HCT116 (cell line): ENCODE measurements around the gene PRKAG3. TPM values are rescaled to one million over a fixed set of nuclear protein-coding genes. Genes with fewer than 3 reads are reported as not detected.

Experiments used
- ATAC-seq: fragments of 200-7000 bp; cut with Tn5 transposase; 2 replicates; pipeline ENCODE4 v1.9.1; 2020; ENCODE audit warnings: mild to moderate bottlenecking, moderate library complexity
- BruUV-seq: library from RNA; stranded (reverse); fragments of 400-500 nt; replicated peaks from 2 replicates; lab custom pipeline; 2021; lab: Mats Ljungman, UMichigan
- CTCF ChIA-PET: fragments of 300-600 bp; sonication (Branson Sonifier 250); formaldehyde crosslinking; loops from one replicate; lab custom pipeline; 2021; ENCODE audit warnings: antibody characterized with exemption; lab: Charles Lee
- POLR2A ChIA-PET: fragments of 300-600, 350-600 bp; sonication (Branson Sonifier 250); formaldehyde crosslinking; loops from one replicate; lab custom pipeline; 2021; ENCODE audit warnings: antibody characterized with exemption; lab: Charles Lee
- RAD21 ChIA-PET, 2 experiments: fragments of 300-600 bp; sonication (Branson Sonifier 250); formaldehyde crosslinking; loops; one replicate each; lab custom pipeline; 2023; ENCODE audit warnings: low total read pairs in 2 of 2; ENCODE audit not compliant: uncharacterized antibody in 2 of 2, unreplicated experiment in 2 of 2, low non-redundant PET in 1 of 2; lab: Charles Lee
- DNase-seq: peaks from one replicate; pipeline ENCODE4 v3.0.0-alpha.2; 2010; ENCODE audit warnings: low read depth, low spot score
- H2AFZ ChIP-seq: fragments of 200-600 bp; shearing (Covaris generic), sonication (generic); 2 replicates; pipeline ENCODE4 v1.6.1; 2017; ENCODE audit warnings: low read depth, mixed run types, mixed read lengths, antibody characterized with exemption, low read length; ENCODE audit not compliant: poor library complexity, severe bottlenecking
- H3K27ac ChIP-seq: 2 replicates; pipeline ENCODE4 v1.5.1; 2012; ENCODE audit warnings: low read depth, low read length
- H3K27me3 ChIP-seq: fragments of 200-600 bp; sonication (generic); 2 replicates; pipeline ENCODE4 v1.6.1; 2016; ENCODE audit warnings: mixed run types, low read length, mixed read lengths; ENCODE audit not compliant: insufficient read depth
- H3K36me3 ChIP-seq, 2 experiments: fragments of 200-500 bp in 1 of 2; fragments of 200-600 bp in 1 of 2; sonication (Bioruptor generic) in 1 of 2; sonication (generic) in 1 of 2; 2 replicates each; pipeline versions ENCODE4 v1.5.1 to v1.6.1; 2014 to 2016; ENCODE audit warnings: low read length in 2 of 2, inconsistent platforms in 1 of 2, mixed read lengths in 1 of 2, mixed run types in 1 of 2; ENCODE audit not compliant: insufficient read depth in 2 of 2, control insufficient read depth in 1 of 2
- H3K4me1 ChIP-seq, 2 experiments: fragments of 200-600 bp in 1 of 2; sonication (generic) in 1 of 2; 2 replicates each; pipeline versions ENCODE4 v1.5.1 to v1.6.1; 2012 to 2017; ENCODE audit warnings: low read length in 2 of 2, inconsistent platforms in 1 of 2, mild to moderate bottlenecking in 1 of 2, mixed read lengths in 1 of 2, mixed run types in 1 of 2, moderate library complexity in 1 of 2; ENCODE audit not compliant: insufficient read depth in 2 of 2, control insufficient read depth in 1 of 2
- H3K4me2 ChIP-seq: fragments of 200-600 bp; sonication (generic); 2 replicates; pipeline ENCODE4 v1.6.1; 2017; ENCODE audit warnings: mixed run types, low read length, mixed read lengths
- H3K4me3 ChIP-seq, 2 experiments: fragments of 200-600 bp in 1 of 2; sonication (generic) in 1 of 2; replicated peaks in 1 of 2; 2 replicates each; pipeline ENCODE4 v1.5.1; 2011 to 2016; ENCODE audit warnings: low read length in 2 of 2, control low read depth in 1 of 2, low read depth in 1 of 2, mild to moderate bottlenecking in 1 of 2, mixed read lengths in 1 of 2, mixed run types in 1 of 2
- H3K79me2 ChIP-seq: fragments of 200-600 bp; sonication (generic); 2 replicates; pipeline ENCODE4 v1.6.1; 2017; ENCODE audit warnings: mild to moderate bottlenecking, mixed run types, low read length, moderate library complexity, mixed read lengths; ENCODE audit not compliant: insufficient read depth
- H3K9ac ChIP-seq: fragments of 200-600 bp; sonication (generic); 2 replicates; pipeline ENCODE4 v1.6.1; 2016; ENCODE audit warnings: low read length, mixed read lengths
- H3K9me2 ChIP-seq: fragments of 200-600 bp; sonication (generic), shearing (Covaris generic); 2 replicates; pipeline ENCODE4 v1.6.1; 2017; ENCODE audit warnings: mixed run types, mild to moderate bottlenecking, moderate library complexity; ENCODE audit not compliant: insufficient read depth
- H3K9me3 ChIP-seq, 2 experiments: fragments of 200-500 bp in 1 of 2; fragments of 200-600 bp in 1 of 2; sonication (Bioruptor generic) in 1 of 2; sonication (generic) in 1 of 2; 2 replicates each; pipeline ENCODE4 v1.6.1; 2014 to 2017; ENCODE audit warnings: low read length in 2 of 2, mixed read lengths in 2 of 2, inconsistent platforms in 1 of 2, low read depth in 1 of 2, mild to moderate bottlenecking in 1 of 2, mixed run types in 1 of 2, moderate library complexity in 1 of 2; ENCODE audit not compliant: control insufficient read depth in 1 of 2, insufficient read depth in 1 of 2
- H4K20me1 ChIP-seq: fragments of 200-600 bp; sonication (generic), shearing (Covaris generic); 2 replicates; pipeline ENCODE4 v1.6.1; 2017; ENCODE audit warnings: mixed run types, mild to moderate bottlenecking, moderate library complexity; ENCODE audit not compliant: insufficient read depth
- CBX3 ChIP-seq: IDR thresholded peaks from 2 replicates; pipeline ENCODE4 v1.6.1; 2012; ENCODE audit warnings: low read depth
- CEBPB ChIP-seq: IDR thresholded peaks from 2 replicates; pipeline ENCODE4 v1.6.1; 2012; ENCODE audit warnings: low read depth
- EGR1 ChIP-seq: IDR thresholded peaks from 2 replicates; pipeline ENCODE4 v1.6.1; 2012; ENCODE audit warnings: low read depth
- ELF1 ChIP-seq: IDR thresholded peaks from 2 replicates; pipeline ENCODE4 v1.6.1; 2012; ENCODE audit warnings: low read depth, borderline replicate concordance
- EZH2phosphoT487 ChIP-seq: fragments of 200-600 bp; IDR thresholded peaks from 2 replicates; pipeline ENCODE4 v1.6.1; 2018; ENCODE audit warnings: antibody characterized with exemption, borderline replicate concordance
- FOSL1 ChIP-seq: IDR thresholded peaks from 2 replicates; pipeline ENCODE4 v1.6.1; 2012; ENCODE audit warnings: low read depth
- JUND ChIP-seq: IDR thresholded peaks from 2 replicates; pipeline ENCODE4 v1.6.1; 2012
- SIN3A ChIP-seq: IDR thresholded peaks from 2 replicates; pipeline ENCODE4 v1.6.1; 2012; ENCODE audit warnings: low read depth
- SP1 ChIP-seq: IDR thresholded peaks from 2 replicates; pipeline ENCODE4 v1.6.1; 2012; ENCODE audit warnings: low read depth
- SRF ChIP-seq: IDR thresholded peaks from 2 replicates; pipeline ENCODE4 v1.6.1; 2012; ENCODE audit warnings: low read depth
- TCF7L2 ChIP-seq: IDR thresholded peaks from 2 replicates; pipeline ENCODE4 v1.7.0; 2011; ENCODE audit warnings: borderline replicate concordance, inconsistent platforms; ENCODE audit not compliant: insufficient read depth, insufficient read length; ENCODE audit errors: extremely low read depth
- YY1 ChIP-seq: IDR thresholded peaks from 2 replicates; pipeline ENCODE4 v1.6.1; 2011; ENCODE audit warnings: low read length, low read depth, moderate library complexity, mild to moderate bottlenecking; ENCODE audit not compliant: insufficient replicate concordance; ENCODE audit errors: extremely low read depth
- intact Hi-C: fragments of 100-400 bp; cut with micrococcal nuclease; formaldehyde crosslinking; loops from 2 replicates; pipeline ENCODE4 v1.10.0; 2022
- total RNA-seq: library from RNA; stranded (reverse); gene quantifications from one replicate; pipeline ENCODE4 v1.2.1, GENCODE V29; 2021; ENCODE audit not compliant: unreplicated experiment
- TF ChIP-seq, protein P1 (sequence below): IDR thresholded peaks from 2 replicates; pipeline ENCODE4 v1.6.1; 2012
- TF ChIP-seq, protein P2 (sequence below): IDR thresholded peaks from 2 replicates; pipeline ENCODE4 v1.6.1; 2012
- TF ChIP-seq, protein P3 (sequence below): IDR thresholded peaks from 2 replicates; pipeline ENCODE4 v1.6.1; 2011; ENCODE audit warnings: mild to moderate bottlenecking, low read length, moderate library complexity; ENCODE audit not compliant: insufficient replicate concordance; ENCODE audit errors: extremely low read depth
- TF ChIP-seq, protein P4 (sequence below): IDR thresholded peaks from 2 replicates; pipeline ENCODE4 v1.6.1; 2012; ENCODE audit warnings: low read depth
- TF ChIP-seq, protein P5 (sequence below), 3 experiments: fragments of 200-600 bp in 1 of 3; sonication (generic) in 1 of 3; IDR thresholded peaks in 2 of 3; conservative IDR thresholded peaks in 1 of 3; 2 replicates each; pipeline ENCODE4 v1.5.1; 2012 to 2017; ENCODE audit warnings: low read depth in 2 of 3, low read length in 2 of 3, antibody characterized with exemption in 1 of 3, borderline replicate concordance in 1 of 3, control low read depth in 1 of 3, mild to moderate bottlenecking in 1 of 3, mixed read lengths in 1 of 3, mixed run types in 1 of 3, moderate library complexity in 1 of 3; ENCODE audit not compliant: insufficient read depth in 1 of 3

The PRKAG3 gene
- total RNA-seq, 1 experiment from 2014 or later: not detected

DNA sequence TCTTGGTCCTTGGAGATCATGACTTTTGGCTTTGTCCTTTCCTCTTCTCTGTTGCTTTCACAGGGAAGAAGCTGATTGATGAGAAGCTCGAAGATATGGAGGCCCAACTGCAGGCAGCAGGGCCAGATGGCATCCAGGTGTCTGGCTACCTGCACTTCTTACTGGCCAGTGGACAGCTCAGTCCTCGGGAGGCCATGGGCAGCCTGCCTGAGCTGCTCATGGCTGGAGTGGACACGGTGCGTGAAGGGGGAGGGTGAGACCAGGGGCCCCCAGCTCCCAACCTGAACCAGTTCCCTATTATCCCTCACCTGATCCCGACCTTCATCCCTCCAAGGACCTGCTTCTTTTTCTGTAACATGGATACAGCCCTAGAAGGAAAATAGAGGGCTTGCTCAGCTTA lies 18.7 kb downstream of the PRKAG3 start:
- Histone ChIP-seq H3K4me2 (no peak overlapping the region), H3K9ac (no peak overlapping the region), H3K4me3 (no peak overlapping the region), H3K36me3 (no peaks in the 10 kb centered on the region), H3K9me3 (no peaks in the 10 kb centered on the region), H3K27me3 (no peaks in the 10 kb centered on the region), H3K4me1 (no peaks in the 10 kb centered on the region), H2AFZ (no peak overlapping the region), H3K27ac (no peak overlapping the region), H4K20me1 (no peaks in the 10 kb centered on the region), H3K9me2 (no peaks in the 10 kb centered on the region), H3K79me2 (no peaks in the 10 kb centered on the region)
- ATAC-seq: no peak
- RAD21 ChIA-PET: no interaction called here
- POLR2A ChIA-PET: no interaction called here
- intact Hi-C loops: no loop called here
- CTCF ChIA-PET: no interaction called here
- no peak for DNase-seq
- no TSS peak for BruUV-seq
- no peak for TF ChIP-seq SIN3A
- TF ChIP-seq SP1: no peak
- TF ChIP-seq, protein P1, sequence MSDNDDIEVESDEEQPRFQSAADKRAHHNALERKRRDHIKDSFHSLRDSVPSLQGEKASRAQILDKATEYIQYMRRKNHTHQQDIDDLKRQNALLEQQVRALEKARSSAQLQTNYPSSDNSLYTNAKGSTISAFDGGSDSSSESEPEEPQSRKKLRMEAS: no peak
- no peak for TF ChIP-seq JUND
- no peak for TF ChIP-seq EZH2phosphoT487
- TF ChIP-seq, protein P2, sequence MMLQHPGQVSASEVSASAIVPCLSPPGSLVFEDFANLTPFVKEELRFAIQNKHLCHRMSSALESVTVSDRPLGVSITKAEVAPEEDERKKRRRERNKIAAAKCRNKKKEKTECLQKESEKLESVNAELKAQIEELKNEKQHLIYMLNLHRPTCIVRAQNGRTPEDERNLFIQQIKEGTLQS: no peak
- no peak for TF ChIP-seq ELF1
- no peak for TF ChIP-seq EGR1
- TF ChIP-seq, protein P3, sequence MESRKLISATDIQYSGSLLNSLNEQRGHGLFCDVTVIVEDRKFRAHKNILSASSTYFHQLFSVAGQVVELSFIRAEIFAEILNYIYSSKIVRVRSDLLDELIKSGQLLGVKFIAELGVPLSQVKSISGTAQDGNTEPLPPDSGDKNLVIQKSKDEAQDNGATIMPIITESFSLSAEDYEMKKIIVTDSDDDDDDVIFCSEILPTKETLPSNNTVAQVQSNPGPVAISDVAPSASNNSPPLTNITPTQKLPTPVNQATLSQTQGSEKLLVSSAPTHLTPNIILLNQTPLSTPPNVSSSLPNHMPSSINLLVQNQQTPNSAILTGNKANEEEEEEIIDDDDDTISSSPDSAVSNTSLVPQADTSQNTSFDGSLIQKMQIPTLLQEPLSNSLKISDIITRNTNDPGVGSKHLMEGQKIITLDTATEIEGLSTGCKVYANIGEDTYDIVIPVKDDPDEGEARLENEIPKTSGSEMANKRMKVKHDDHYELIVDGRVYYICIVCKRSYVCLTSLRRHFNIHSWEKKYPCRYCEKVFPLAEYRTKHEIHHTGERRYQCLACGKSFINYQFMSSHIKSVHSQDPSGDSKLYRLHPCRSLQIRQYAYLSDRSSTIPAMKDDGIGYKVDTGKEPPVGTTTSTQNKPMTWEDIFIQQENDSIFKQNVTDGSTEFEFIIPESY: no peak
- TF ChIP-seq FOSL1: no peak
- TF ChIP-seq, protein P4, sequence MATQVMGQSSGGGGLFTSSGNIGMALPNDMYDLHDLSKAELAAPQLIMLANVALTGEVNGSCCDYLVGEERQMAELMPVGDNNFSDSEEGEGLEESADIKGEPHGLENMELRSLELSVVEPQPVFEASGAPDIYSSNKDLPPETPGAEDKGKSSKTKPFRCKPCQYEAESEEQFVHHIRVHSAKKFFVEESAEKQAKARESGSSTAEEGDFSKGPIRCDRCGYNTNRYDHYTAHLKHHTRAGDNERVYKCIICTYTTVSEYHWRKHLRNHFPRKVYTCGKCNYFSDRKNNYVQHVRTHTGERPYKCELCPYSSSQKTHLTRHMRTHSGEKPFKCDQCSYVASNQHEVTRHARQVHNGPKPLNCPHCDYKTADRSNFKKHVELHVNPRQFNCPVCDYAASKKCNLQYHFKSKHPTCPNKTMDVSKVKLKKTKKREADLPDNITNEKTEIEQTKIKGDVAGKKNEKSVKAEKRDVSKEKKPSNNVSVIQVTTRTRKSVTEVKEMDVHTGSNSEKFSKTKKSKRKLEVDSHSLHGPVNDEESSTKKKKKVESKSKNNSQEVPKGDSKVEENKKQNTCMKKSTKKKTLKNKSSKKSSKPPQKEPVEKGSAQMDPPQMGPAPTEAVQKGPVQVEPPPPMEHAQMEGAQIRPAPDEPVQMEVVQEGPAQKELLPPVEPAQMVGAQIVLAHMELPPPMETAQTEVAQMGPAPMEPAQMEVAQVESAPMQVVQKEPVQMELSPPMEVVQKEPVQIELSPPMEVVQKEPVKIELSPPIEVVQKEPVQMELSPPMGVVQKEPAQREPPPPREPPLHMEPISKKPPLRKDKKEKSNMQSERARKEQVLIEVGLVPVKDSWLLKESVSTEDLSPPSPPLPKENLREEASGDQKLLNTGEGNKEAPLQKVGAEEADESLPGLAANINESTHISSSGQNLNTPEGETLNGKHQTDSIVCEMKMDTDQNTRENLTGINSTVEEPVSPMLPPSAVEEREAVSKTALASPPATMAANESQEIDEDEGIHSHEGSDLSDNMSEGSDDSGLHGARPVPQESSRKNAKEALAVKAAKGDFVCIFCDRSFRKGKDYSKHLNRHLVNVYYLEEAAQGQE: no peak
- TF ChIP-seq, protein P5, sequence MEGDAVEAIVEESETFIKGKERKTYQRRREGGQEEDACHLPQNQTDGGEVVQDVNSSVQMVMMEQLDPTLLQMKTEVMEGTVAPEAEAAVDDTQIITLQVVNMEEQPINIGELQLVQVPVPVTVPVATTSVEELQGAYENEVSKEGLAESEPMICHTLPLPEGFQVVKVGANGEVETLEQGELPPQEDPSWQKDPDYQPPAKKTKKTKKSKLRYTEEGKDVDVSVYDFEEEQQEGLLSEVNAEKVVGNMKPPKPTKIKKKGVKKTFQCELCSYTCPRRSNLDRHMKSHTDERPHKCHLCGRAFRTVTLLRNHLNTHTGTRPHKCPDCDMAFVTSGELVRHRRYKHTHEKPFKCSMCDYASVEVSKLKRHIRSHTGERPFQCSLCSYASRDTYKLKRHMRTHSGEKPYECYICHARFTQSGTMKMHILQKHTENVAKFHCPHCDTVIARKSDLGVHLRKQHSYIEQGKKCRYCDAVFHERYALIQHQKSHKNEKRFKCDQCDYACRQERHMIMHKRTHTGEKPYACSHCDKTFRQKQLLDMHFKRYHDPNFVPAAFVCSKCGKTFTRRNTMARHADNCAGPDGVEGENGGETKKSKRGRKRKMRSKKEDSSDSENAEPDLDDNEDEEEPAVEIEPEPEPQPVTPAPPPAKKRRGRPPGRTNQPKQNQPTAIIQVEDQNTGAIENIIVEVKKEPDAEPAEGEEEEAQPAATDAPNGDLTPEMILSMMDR (IDR thresholded peaks at IDR 0.05 in 2 of 3, conservative IDR thresholded peaks at IDR 0.05 in 1 of 3; ENCODE audit: borderline replicate concordance in 1 of 3, insufficient read depth in 1 of 3, low read depth in 2 of 3, low read length in 2 of 3): no peak
- TF ChIP-seq SRF: no peak
- TF ChIP-seq CEBPB: no peak
- TF ChIP-seq YY1: no peak
- no peak for TF ChIP-seq TCF7L2
- TF ChIP-seq CBX3: no peak
